ENCODE data around the gene TMUB2. TPM values are rescaled to one million over a fixed set of nuclear protein-coding genes. Genes with fewer than 3 reads are reported as not detected.

TMUB2 gene
- total and polyA plus RNA-seq, 2 of the 13 experiments (the other 11 are each of a cell fraction or from before 2014, with no cell fraction given), result 26.9 to 50.8 TPM

DNA sequence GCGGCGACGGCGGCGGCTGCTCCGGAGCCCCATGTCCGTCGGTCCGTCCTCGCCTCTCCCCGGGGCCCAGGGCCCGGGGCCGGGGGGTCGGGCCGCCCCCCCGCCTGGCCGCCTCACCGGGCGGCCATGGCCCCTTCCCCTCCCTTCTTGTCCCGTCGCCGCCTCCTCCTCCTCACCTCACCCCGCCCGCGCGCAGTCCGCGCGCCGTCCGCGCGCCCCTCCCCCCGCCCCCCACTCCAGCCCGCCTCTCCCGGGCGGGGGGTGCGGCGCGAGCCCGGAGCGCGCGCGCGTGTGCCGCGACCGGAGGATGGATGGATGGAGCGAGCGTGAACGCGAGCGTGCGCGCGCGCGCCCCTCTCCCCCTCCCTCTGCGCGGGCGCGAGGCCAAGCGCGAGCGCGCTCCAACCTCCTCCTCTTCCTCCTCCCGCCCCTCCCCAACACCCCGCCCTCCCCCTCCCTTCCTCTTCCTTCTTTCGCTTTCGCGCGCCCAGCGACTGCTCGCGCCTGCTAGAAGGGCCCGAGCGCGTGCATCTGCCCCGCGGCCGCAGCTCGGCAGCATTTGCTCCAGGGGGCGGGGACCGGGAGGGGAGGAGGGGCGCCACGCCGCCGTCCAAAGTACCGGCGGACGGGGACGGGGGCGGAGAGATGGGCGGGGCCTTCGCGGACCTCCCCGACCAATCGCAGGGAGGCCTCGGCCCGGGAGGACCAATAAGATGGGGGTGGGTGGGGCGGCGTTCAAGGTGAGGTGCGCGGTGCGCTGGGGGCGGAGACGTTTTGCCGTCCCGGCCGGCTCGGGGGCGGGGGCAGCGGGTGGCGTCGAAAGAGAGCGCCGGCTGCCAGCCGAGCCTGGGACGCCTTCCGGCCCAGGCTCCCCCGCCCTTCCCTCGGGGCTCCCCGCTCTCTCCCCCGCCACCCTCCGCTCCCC, 13.0 kb downstream of the TMUB2 start, which contains the start of gene ATXN7L3 (continued):
- TF ChIP-seq REPIN1 (CRISPR knock-in tag; IDR thresholded peaks at IDR 0.05; ENCODE audit: borderline replicate concordance, low read depth) (no peak), SP1 (IDR thresholded peaks at IDR 0.05) (peak; percentile 75), SP1 (CRISPR knock-in tag; IDR thresholded peaks at IDR 0.05) (peak; percentile 98), ZNF672 (CRISPR knock-in tag; IDR thresholded peaks at IDR 0.05) (no peak), YEATS4 (CRISPR knock-in tag; IDR thresholded peaks at IDR 0.05; ENCODE audit: borderline replicate concordance) (peak; percentile 81), ZNF441 (CRISPR knock-in tag; IDR thresholded peaks at IDR 0.05; ENCODE audit: borderline replicate concordance) (no peak), KAT8 (CRISPR knock-in tag; IDR thresholded peaks at IDR 0.05) (no peak; the same call in none of the 2 replicates), BHLHE40 (IDR thresholded peaks at IDR 0.05; ENCODE audit: low read length) (no peak), RFXAP (CRISPR knock-in tag; IDR thresholded peaks at IDR 0.05; ENCODE audit: borderline replicate concordance) (peak; percentile 91; the same call in 1 of the 2 replicates), RXRB (CRISPR knock-in tag; IDR thresholded peaks at IDR 0.05; ENCODE audit: borderline replicate concordance) (no peak), CBFB (CRISPR knock-in tag; IDR thresholded peaks at IDR 0.05) (0 out of 2 replicates have a peak, but pooled peaks have one; percentile 6), ZFP90 (CRISPR knock-in tag; IDR thresholded peaks at IDR 0.05; ENCODE audit: borderline replicate concordance) (no peak; the same call in 1 of the 2 replicates), DR1 (CRISPR knock-in tag; IDR thresholded peaks at IDR 0.05) (peak; percentile 58; the same call in 1 of the 2 replicates), MTA3 (CRISPR knock-in tag; IDR thresholded peaks at IDR 0.05) (no peak), PAF1 (CRISPR knock-in tag; IDR thresholded peaks at IDR 0.05) (no peak), ELF3 (CRISPR knock-in tag; IDR thresholded peaks at IDR 0.05) (peak; percentile 9; the same call in 1 of the 2 replicates), RAD51 (IDR thresholded peaks at IDR 0.05; ENCODE audit: borderline replicate concordance) (no peak), ZNF558 (CRISPR knock-in tag; IDR thresholded peaks at IDR 0.05; ENCODE audit: borderline replicate concordance) (0 out of 2 replicates have a peak, but pooled peaks have one; percentile 27), ZNF335 (CRISPR knock-in tag; IDR thresholded peaks at IDR 0.05) (no peak), MBNL3 (CRISPR knock-in tag; conservative IDR thresholded peaks at IDR 0.05) (no peak), KLF16 (CRISPR knock-in tag; IDR thresholded peaks at IDR 0.05) (peak in 1 of 2 experiments; percentile 80; a peak in 1 of 4 replicates), ZNF552 (CRISPR knock-in tag; IDR thresholded peaks at IDR 0.05; ENCODE audit: borderline replicate concordance) (no peak), TBP (CRISPR knock-in tag; IDR thresholded peaks at IDR 0.05) (no peak), HMG20B (CRISPR knock-in tag; conservative IDR thresholded peaks at IDR 0.05) (no peak), SATB2 (CRISPR knock-in tag; IDR thresholded peaks at IDR 0.05) (no peak), HNF4G (IDR thresholded peaks at IDR 0.05; ENCODE audit: borderline replicate concordance, low read depth, low read length) (peak; percentile 36; the same call in 1 of the 2 replicates), HNF4G (CRISPR knock-in tag; IDR thresholded peaks at IDR 0.05; ENCODE audit: borderline replicate concordance, low read depth) (no peak), SP2 (CRISPR knock-in tag; IDR thresholded peaks at IDR 0.05) (peak; percentile 84)
- TF ChIP-seq, protein P1, sequence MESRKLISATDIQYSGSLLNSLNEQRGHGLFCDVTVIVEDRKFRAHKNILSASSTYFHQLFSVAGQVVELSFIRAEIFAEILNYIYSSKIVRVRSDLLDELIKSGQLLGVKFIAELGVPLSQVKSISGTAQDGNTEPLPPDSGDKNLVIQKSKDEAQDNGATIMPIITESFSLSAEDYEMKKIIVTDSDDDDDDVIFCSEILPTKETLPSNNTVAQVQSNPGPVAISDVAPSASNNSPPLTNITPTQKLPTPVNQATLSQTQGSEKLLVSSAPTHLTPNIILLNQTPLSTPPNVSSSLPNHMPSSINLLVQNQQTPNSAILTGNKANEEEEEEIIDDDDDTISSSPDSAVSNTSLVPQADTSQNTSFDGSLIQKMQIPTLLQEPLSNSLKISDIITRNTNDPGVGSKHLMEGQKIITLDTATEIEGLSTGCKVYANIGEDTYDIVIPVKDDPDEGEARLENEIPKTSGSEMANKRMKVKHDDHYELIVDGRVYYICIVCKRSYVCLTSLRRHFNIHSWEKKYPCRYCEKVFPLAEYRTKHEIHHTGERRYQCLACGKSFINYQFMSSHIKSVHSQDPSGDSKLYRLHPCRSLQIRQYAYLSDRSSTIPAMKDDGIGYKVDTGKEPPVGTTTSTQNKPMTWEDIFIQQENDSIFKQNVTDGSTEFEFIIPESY (CRISPR knock-in tag; IDR thresholded peaks at IDR 0.05), result no peak
- TF ChIP-seq, protein P2, sequence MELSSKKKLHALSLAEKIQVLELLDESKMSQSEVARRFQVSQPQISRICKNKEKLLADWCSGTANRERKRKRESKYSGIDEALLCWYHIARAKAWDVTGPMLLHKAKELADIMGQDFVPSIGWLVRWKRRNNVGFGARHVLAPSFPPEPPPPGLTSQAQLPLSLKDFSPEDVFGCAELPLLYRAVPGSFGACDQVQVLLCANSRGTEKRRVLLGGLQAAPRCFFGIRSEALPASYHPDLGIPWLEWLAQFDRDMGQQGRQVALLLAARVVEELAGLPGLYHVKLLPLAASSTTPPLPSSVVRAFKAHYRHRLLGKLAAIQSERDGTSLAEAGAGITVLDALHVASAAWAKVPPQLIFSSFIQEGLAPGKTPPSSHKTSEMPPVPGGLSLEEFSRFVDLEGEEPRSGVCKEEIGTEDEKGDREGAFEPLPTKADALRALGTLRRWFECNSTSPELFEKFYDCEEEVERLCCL (CRISPR knock-in tag; IDR thresholded peaks at IDR 0.05; ENCODE audit: borderline replicate concordance), result no peak

Measured in HepG2 (cell line).